Heart left ventricle (tissue), 13 donors: ENCODE data around the gene RFWD3.

Experiments used
- POLR2A ChIP-seq, 2 donors: fragments of 450-650 bp; IDR thresholded peaks; one replicate each; pipeline ENCODE4 v1.6.1; 2017; ENCODE audit warnings: antibody characterized with exemption in 2 of 2, mild to moderate bottlenecking in 2 of 2, moderate library complexity in 2 of 2
- TF ChIP-seq, protein P1 (sequence below), 12 donors: fragments of 200-600 bp; sonication (generic) in 4 of 12; IDR thresholded peaks; one replicate each; pipeline versions ENCODE4 v1.5.0 to v1.8.0; 2018 to 2022; ENCODE audit warnings: antibody characterized with exemption in 12 of 12, mild to moderate bottlenecking in 5 of 12
- donor health status: ischemic (EF 13 %, LVEDD 7.1; RV severe dilation, severe dysfunction).
- donor health status: DM: no; HTN: yes; CAD: no.
- donor health status: DM: no; HTN: no; CAD: no.
- donor health status: ischemic (EF 25% LVEDD 6.9; RV normal size, moderate dysfunction).
- donor health status: ischemic (EF 25% LVEDD 5.7; RV mildly dilated, moderate dysfunction).
- donor health status: ischemic (EF 35%, LVEDD 5.7; RV mildly dilated, moderate dysfunction).
- donor health status: nonischemic (EF 11% LVEDD 7.7; RV severe dilation, severe dysfunction).
- donor health status: DM: yes; HTN: yes; CAD: no.
- donor health status: PGD.
- donor health status: ischemic (EF 29% LVEDD 5.4; RV normal size, mild dysfunction).
- donor health status: nonischemic (EF 23%, LVEDD 6.1; RV moderate dilation, normal function).

DNA sequence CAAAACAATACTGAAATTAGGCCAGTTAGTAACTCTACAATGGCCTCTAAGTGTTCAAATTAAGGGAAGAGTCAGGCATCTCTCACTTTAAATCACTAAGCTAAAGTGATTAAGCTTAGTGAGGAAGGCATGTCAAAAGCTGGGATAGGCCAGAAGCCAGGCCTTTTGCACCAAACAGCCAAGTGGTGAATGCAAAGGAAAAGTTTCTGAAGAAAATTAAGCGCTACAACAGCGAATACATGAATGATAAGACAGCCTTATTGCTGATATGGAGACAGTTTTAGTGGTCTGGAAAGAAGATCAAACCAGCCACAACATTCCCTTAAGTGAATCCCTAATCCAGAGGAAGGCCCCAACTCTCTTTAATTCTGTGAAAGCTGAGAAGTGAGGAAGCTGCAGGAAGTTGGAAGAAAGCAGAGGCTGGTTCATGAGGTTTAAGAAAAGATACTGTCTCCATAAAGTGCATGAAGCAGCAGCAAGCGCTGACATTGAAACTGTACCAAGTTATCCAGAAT, 12.1 kb downstream of the RFWD3 start:
- TF ChIP-seq, protein P1, sequence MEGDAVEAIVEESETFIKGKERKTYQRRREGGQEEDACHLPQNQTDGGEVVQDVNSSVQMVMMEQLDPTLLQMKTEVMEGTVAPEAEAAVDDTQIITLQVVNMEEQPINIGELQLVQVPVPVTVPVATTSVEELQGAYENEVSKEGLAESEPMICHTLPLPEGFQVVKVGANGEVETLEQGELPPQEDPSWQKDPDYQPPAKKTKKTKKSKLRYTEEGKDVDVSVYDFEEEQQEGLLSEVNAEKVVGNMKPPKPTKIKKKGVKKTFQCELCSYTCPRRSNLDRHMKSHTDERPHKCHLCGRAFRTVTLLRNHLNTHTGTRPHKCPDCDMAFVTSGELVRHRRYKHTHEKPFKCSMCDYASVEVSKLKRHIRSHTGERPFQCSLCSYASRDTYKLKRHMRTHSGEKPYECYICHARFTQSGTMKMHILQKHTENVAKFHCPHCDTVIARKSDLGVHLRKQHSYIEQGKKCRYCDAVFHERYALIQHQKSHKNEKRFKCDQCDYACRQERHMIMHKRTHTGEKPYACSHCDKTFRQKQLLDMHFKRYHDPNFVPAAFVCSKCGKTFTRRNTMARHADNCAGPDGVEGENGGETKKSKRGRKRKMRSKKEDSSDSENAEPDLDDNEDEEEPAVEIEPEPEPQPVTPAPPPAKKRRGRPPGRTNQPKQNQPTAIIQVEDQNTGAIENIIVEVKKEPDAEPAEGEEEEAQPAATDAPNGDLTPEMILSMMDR (IDR thresholded peaks at IDR 0.05) = no peak
- no peak for TF ChIP-seq POLR2A (IDR thresholded peaks at IDR 0.05)
